Ishikawa (cell line): ENCODE measurements around the gene RHEX.

Experiments used
- CEBPB ChIP-seq: IDR thresholded peaks from 2 replicates; pipeline ENCODE4 v1.6.1; 2012
- CREB1 ChIP-seq: IDR thresholded peaks from 2 replicates; pipeline ENCODE4 v1.6.1; 2012; ENCODE audit warnings: low read depth
- EGR1 ChIP-seq: IDR thresholded peaks from 2 replicates; pipeline ENCODE4 v1.6.1; 2012
- EP300 ChIP-seq: IDR thresholded peaks from 2 replicates; pipeline ENCODE4 v1.6.1; 2012; ENCODE audit warnings: borderline replicate concordance
- FOXM1 ChIP-seq: IDR thresholded peaks from 2 replicates; pipeline ENCODE4 v1.6.1; 2012; ENCODE audit warnings: low read depth, borderline replicate concordance
- NFIC ChIP-seq: IDR thresholded peaks from 2 replicates; pipeline ENCODE4 v1.6.1; 2012
- RAD21 ChIP-seq: IDR thresholded peaks from 2 replicates; pipeline ENCODE4 v1.6.1; 2012; ENCODE audit warnings: low read depth
- REST ChIP-seq: IDR thresholded peaks from 2 replicates; pipeline ENCODE4 v1.6.1; 2012; ENCODE audit warnings: low read depth, mild to moderate bottlenecking
- TAF1 ChIP-seq: IDR thresholded peaks from 2 replicates; pipeline ENCODE4 v1.6.1; 2012; ENCODE audit warnings: low read depth, mild to moderate bottlenecking
- TCF12 ChIP-seq: IDR thresholded peaks from 2 replicates; pipeline ENCODE4 v1.6.1; 2012; ENCODE audit warnings: low read depth
- TEAD4 ChIP-seq: IDR thresholded peaks from 2 replicates; pipeline ENCODE4 v1.6.1; 2012
- YY1 ChIP-seq: IDR thresholded peaks from 2 replicates; pipeline ENCODE4 v1.6.1; 2012; ENCODE audit warnings: low read depth
- ZBTB7A ChIP-seq: IDR thresholded peaks from 2 replicates; pipeline ENCODE4 v1.6.1; 2012; ENCODE audit warnings: low read depth
- TF ChIP-seq, protein P1 (sequence below): IDR thresholded peaks from 2 replicates; pipeline ENCODE4 v1.6.1; 2012
- TF ChIP-seq, protein P2 (sequence below): IDR thresholded peaks from 2 replicates; pipeline ENCODE4 v1.6.1; 2012

RHEX gene

DNA sequence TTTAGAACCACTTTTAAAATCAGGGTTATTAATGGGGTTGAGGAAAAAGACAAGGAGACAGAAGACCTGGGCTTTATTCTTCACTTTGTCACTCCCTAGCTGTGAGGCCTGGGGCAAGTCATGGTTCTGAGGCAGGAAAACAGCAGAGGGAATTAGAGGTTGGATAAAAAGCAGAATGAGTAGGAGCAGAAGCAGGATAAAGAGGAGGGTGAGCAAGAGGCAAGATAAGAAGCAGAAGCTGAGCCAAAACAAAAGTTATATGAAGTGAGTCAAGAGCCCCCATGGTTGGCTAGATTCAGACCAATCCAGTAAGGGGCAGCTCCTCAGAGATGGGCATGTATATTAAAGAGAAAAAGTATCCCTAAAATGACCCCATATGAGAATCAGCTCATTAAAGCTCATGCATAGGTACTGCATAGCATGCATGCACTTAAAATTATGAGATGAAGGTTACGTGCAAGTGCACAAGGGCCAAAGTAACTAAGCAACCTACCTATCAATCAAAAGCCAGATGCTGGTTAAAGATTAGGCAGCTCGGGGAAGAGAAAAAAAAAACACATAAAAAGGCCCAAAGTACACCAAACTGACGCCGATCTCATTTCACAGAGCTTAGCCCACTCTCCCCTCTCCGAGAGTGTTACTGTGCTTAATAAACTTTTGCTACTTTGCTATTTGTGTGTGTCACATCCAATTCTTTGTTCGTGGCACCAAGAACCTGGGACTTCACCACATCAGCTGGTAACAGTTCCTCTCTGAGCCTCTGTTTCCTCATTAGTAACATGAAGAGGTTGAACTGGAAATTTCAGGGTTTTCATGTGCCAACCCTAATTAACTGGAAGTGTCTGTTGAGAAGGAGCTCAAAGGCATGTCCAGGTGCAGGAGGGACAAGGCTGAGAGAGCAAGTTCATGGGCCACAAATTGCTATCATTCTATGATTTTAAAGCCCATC, 62.0 kb downstream of the RHEX start:
- no peak for TF ChIP-seq CREB1
- no peak for TF ChIP-seq TEAD4
- TF ChIP-seq, protein P1, sequence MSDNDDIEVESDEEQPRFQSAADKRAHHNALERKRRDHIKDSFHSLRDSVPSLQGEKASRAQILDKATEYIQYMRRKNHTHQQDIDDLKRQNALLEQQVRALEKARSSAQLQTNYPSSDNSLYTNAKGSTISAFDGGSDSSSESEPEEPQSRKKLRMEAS: no peak
- TF ChIP-seq TCF12: no peak
- no peak for TF ChIP-seq CEBPB
- no peak for TF ChIP-seq YY1
- no peak for TF ChIP-seq FOXM1
- TF ChIP-seq, protein P2, sequence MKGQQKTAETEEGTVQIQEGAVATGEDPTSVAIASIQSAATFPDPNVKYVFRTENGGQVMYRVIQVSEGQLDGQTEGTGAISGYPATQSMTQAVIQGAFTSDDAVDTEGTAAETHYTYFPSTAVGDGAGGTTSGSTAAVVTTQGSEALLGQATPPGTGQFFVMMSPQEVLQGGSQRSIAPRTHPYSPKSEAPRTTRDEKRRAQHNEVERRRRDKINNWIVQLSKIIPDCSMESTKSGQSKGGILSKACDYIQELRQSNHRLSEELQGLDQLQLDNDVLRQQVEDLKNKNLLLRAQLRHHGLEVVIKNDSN: no peak
- no peak for TF ChIP-seq NFIC
- no peak for TF ChIP-seq RAD21
- no peak for TF ChIP-seq EP300

GRCh38 chr1:206115791-206116190, 62.8 kb downstream of the RHEX start:
- TF ChIP-seq CREB1: no peak
- TF ChIP-seq TCF12: no peak
- no peak for TF ChIP-seq REST
- no peak for TF ChIP-seq ZBTB7A

- TF ChIP-seq EGR1: no peak
- TF ChIP-seq ZBTB7A: no peak
- TF ChIP-seq TAF1: no peak
- TF ChIP-seq EP300: no peak
- TF ChIP-seq TCF12: no peak
- TF ChIP-seq REST: no peak
- no peak for TF ChIP-seq NFIC
- TF ChIP-seq CEBPB: no peak
- TF ChIP-seq, protein P1: no peak
- no peak for TF ChIP-seq TEAD4
- TF ChIP-seq, protein P2: no peak
- TF ChIP-seq CREB1: no peak
These were observed 63.4 kb downstream of the RHEX start for GRCh38 chr1:206116191-206116872.

DNA sequence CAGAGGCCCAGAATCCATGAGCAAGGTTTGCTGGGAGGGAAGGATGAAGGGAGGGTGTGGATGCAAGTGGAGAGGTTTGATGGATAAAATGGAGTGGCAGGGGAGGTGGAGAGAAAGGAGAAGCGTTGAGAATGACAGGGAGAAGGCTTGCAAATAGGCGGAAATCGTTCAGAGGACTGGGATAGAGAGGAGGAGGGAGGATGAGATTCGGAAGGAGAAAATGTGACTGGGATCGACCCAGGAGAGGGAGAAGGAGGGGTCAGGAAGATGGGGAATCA, 63.8 kb downstream of the RHEX start:
- no peak for TF ChIP-seq CREB1
- TF ChIP-seq, protein P1: no peak

GRCh38 chr1:206117151-206117948, 64.4 kb downstream of the RHEX start, which contains the start of gene AVPR1B:
TSS of gene AVPR1B (minus strand) at chr1:206117388. CDS start at chr1:206116890, 498 bp downstream.
- TF ChIP-seq ZBTB7A: no peak
